Left ventricle myocardium superior (tissue), 1 donor: ENCODE data around the gene TNS1. TPM values are rescaled to one million over a fixed set of nuclear protein-coding genes. Genes with fewer than 3 reads are reported as not detected.

Source experiments
- ATAC-seq: fragments of 200-7000 bp; cut with Tn5 transposase; one replicate; pipeline ENCODE4 v1.9.1; 2020; ENCODE audit warnings: mild to moderate bottlenecking, moderate library complexity
- DNase-seq: peaks from one replicate; pipeline ENCODE4 v3.0.0-alpha.2; 2020
- intact Hi-C: fragments of 100-400 bp; cut with micrococcal nuclease; formaldehyde crosslinking; loops from one replicate; pipeline ENCODE4 v1.11.0; 2022
- total RNA-seq: library from RNA; stranded (reverse); fragmentation: NEBNext Ultra II Directional; extraction: Animal tissue kit (Norgen Biotek cat#: 25700); gene quantifications from one replicate; pipeline ENCODE4 v1.2.1, GENCODE V29; 2021
- donor health status: DM: no; HTN: yes; CAD: no; lungs with severe emphysema.

TNS1 gene
- total RNA-seq, 1 donor from 2014 or later, result 783 TPM

DNA sequence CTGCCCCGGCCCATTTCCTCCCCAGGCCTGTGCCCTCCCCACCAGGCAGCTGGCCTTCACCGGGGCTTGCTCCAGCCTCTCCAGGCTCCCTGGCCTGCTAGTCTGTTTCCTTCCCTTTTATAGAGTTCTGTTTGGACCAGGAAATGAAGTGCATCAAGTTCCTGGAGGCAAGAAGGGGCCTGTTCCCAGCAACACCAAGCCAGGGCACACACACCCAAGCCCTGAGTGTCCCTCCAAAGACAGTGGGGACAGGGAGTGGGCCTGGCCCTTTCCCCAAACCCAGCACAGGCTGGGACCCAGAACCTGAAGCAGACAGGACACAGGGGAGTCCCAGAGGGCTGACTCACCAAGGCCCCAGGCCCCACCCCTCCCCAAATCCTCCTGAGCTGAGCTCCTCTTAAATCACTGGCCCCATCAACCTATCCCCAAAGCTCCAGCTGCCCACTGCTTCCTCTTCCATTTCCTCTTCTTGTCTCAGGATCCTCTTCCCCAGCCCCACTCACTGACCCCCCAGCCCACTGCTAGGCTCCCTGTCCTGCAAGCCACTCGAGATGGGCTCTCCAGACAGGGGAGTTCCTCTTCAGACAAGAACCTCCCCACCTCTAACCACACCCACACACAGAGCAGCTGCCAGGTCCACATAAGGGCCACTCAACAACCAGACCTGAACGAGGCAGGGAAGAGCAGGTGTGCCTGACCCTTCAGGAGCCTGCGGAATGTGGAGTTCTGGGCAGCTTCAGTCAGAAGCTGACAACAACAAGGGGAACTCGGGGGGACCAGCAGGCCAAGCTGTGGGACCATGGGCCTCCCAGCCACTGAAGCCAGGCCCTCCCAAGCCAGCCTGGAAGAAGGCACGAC, 74.2 kb downstream of the TNS1 start:
- intact Hi-C loops, result no loop called here
- DNase-seq, result peak; percentile 68
- peak; percentile 30 for ATAC-seq

DNA sequence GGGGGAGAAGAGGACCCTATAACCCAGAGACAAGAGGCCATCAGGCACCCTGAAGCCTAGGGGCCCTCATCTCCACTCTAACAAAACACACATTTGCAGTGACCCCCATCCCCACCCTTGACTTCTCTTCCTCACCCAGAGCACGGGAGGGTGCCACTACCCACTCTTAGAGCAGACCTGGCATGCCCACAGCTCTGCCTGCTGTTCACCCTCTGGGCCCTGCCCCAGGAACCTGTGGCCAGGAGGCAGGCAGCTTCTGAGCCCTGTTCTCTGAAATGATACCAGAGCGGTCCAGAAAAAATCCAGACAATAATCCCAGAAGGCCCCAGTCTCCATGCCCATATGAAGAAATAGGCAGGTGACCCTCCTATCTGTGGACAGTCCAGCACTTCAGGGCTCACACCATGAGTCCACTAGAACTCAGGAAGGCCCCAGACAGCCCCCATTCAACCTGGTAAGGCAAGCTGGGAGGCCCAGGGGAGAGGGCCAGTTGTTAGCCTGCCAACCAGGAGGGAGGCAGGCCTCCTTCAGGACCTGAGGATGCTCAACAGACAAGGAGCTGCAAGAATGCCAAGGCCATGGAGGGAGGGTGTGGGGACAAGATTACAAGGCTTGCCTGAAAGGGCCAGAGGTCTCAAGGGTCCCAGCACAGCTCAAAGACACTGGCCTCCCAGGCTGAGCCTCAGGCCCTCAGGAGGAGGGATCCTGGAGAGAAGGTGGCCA, 75.0 kb downstream of the TNS1 start:
- ATAC-seq (peak; percentile 7), DNase-seq (peak; percentile 48)
- intact Hi-C loops, result no loop called here

DNA sequence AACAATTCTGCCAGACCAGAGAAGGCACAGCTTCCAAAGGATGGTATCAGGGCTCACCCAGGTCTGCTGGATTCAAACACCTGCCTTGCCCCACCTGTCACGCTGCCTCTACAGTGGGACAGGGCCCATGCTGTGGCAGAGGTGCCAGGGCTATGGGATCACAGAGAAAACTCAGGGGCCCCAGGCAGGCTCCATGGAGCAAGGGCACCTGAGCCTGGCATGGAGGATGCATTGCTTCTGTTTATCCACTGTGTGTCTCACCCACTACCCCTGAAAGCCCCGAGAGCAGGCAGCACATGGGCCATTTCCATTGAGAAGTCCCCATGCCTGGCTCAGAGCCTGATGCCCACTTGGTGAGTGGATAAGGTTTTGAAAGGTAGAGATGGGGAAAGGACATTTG, 76.0 kb downstream of the TNS1 start:
- DNase-seq (no peak), ATAC-seq (no peak)
- intact Hi-C loops, result no loop called here

DNA sequence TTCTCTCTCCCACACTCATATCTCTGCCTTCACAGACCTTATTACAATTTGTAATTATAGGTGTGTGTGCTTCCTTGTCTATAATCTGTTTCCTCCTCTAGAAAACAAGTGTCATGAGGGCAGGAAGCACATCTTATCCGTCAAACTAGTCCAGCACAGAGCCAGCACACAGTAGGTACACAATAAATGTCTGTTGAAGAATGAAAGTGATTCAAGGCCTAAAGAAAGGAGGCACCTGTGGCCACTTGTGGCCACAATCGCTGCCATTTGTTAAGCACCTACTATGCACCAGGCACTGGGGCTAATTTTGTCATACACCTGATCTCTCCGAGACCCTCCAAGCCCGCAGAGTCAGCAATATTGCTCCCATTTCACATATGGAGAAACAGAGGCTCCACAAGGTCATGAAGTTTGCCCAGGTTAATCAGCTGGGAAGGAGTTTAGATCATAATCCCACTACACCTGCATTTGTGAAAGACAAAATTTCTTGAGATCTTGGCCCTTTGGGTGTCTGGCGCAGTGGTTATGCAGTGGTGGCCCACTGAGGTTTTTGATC, 78.4 kb downstream of the TNS1 start:
- DNase-seq (no peak), ATAC-seq (no peak)
- intact Hi-C loops, result no loop called here

DNA sequence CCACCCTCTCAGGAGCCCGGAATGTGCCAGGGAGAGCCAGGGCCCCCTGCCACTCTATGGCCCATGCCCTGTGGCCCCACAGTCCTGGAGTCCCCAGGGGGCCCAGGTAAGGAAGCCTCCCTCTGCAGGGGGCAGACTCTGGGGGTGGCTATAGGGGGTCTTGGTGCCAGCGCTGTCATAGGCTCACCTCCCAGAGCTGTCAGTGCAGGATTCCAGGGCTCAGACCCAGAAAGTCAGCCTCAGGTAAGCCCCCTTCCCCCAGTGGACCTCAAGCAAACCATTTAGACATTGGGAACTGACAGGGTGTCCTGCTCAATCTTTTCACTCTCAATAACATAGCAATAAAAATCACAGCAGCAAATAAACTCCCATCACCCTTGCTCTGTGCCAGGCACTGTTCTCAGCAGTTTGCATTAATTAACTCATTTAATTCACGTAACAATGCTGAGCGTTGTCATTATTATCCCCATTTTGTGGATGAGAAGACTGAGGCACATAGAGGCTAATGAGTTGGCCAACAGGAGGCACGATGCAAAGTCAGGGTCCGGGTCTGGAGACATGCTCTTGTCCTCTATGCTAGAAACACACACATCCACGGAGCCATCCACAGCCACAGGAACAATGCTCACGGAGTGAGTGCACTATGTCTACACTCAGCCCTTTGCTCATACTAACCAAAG, 79.6 kb downstream of the TNS1 start:
- intact Hi-C loops, result no loop called here
- DNase-seq (no peak), ATAC-seq (no peak)

DNA sequence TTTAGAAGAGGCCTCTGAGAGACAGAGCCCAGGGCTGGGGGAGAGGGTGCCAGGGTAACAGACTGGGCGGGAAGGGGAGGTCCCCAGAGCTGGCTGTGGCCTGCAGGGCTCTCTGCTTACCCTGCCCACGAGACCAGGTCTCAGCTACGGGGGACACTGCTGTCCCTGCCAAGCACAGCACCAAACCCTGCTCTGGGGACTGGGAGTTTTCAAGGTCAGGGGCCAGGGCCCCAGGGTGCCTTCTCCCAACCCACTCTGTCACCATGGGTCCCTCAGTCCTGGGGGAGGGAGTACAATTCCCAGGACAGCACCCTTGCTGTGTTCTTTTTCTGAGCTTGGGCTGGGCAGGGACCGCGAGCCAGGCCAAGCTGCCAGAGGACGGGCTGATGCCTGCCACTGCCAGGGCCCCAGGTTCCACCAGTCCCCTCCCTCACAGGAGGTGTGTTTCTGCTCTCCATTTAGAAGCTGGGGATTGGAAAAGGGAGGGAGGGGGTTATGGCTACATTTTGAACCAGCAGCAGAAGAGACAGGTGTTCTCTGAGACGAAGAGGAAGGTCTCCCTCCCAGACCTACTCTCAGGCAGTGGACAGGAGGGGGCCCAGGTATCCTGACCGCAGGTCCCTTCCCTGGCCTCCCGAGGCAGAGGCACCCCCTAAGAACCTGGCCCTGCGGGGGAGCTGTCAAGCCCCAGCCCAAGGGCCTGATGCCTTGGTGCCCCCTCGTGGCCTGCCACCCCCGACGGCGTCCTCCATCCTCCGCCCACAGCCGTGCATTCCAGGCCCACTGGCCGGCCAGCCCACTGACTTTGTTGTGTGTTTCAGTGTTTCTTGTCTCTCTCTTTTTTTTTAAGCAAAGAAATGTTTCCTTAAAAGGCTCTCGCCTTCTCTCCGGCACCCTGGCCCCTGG, 80.4 kb downstream of the TNS1 start:
- ATAC-seq, result peak; percentile 68
- peak; percentile 82 for DNase-seq
- intact Hi-C loops, result no loop called here

DNA sequence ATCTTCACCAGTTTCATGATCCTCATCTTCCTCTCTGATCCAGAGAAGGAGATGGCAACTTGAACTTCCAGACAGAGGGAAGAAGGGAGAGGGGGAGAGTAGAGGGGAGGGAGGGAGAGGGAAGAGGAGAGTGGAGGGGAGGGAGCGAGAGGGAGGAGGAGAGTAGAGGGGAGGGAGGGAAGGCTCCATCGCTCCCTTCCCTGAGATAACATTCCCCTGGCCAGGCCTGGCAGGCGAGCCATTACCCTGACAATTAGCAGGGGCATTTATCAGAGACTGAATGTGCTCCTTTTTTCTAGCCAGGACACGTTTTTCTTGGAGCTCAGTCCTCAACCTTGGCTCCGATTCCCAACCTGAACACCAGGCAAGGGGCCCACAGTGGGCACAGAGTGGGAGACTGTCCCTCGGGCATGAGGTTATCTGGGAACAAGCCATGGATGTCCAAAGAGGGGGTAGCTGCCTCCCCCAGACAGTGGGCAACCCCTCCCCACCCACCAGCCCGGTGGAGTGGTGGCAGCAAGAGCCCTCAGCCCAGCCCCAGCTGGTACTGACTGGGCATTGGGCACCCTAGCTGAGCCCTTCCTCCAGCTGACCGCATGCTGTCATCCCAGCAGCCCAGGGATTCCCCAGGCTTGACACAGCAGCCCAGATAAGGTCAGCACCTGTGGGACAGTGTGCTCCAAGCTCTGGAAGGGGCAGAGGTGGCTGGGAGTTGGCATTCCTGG, 81.8 kb downstream of the TNS1 start:
- intact Hi-C loops, result no loop called here
- ATAC-seq, result peak; percentile 68
- DNase-seq, result peak; percentile 80

DNA sequence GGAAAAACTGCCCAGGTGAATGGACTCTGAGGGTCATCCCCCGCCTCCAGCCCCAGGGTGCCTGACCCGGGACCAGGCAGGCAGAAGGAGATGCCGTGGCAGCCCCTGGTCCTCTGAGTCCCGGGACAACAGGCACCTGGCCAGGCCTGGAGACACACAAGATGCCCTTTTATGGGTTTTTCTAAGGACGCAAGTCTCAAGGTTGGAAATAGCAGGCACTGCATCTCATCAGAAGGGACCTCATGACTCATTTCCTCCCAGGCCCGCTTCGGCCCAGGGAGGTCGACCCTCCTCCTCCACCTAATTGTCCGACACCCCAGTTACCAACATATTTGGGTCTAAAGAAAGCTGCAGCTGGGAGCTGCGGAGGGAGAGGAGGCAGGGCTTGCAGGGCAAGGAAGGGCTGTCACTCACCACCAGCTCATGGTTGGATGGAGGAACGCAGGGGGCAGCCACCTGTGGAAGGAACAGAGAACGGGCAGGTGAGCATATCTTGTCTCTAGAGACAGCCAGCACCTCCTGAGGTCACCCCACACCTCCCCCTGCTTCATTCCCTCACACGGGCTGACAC, 82.9 kb downstream of the TNS1 start:
- ATAC-seq (no peak), DNase-seq (peak; percentile 62)
- intact Hi-C loops, result no loop called here

DNA sequence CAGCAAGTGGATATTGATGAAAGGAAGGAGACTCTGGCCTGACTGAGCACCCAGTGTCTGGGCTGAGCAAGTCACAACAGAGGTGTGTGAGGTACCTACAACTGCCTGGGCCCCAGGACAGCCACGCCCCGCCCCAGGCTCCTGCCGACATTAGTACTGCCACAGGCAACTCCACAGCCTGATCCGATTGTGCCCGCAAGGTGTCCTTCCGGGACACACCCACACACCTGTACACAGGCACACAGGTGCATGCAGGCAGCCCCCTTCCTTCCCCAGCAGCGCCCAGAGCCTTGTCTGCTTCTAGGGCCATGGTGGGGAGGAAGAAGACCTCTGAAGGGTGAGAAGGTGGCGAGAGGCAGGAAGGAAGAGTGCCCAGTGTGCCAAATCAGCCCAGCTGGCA, 83.6 kb downstream of the TNS1 start:
- DNase-seq (peak; percentile 34), ATAC-seq (no peak)
- intact Hi-C loops, result no loop called here

DNA sequence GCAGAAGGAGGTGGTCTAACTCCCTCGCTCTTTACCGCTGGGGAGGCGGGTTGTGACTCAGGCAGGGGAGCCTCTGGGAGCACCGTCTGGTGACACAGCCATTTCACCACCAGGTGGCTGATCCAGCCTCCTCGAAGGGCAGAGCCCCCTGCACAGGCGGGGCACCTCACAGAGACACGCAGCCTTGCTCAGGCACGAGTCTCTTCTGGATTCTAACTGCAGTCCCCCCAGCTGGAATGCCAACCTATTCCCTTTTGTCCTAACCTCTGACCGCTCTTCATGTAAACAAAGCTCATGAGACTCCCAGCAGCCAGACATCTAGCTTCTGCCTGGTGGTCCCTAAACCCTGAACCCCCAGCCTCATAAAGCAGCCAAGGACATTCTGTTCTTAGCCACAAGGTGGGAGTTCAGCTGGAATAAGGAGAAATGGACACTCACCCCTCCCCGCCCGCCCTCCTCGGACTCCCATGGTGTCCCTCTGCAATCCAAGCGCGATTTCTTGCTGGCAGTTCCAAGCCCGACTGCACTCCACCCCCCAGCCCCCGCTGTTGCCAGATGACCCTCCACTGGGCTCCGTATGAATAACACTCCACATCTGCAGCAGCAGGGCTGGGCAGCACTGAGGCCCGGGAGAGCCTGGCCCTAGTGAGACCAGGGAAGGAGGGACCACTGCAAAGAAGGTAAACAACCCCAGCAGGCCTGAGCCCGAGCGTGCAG, 84.3 kb downstream of the TNS1 start:
- intact Hi-C loops, result no loop called here
- ATAC-seq (no peak), DNase-seq (peak; percentile 55)

DNA sequence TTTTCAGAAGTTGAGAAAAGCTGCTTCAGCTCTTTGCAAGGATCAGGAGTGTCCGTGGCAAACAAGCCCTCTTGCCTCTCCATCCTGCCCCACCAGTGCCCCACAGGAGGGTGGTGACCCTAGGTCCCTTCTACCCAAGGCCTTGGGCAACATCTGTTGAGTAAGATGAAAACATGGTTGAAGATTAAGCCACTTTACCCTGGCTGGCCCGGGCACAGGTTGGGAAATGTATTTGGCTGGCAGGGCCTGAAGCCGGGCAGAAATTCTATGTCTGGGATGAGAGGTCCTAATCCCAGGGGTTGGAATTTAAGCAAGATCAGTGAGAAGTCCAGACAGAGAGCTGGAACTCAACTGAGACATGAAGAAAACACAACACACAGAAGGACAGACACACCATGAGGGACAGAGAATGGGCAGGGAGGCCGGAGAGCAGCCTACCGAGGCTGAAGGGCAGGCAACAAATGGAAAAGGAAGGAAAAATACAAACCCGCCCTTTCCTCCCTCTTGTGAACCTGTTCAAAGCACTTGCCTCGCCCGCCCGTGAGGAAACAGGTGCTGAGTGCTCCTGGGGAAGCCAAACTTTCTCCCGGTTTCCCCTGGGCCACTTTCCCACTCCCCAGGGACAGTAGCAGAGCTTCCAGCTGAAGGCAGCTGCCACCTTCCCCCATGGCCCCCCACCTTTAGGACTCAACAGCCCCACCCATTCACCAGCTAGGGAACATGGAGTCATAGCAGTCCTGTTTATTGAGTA, 86.1 kb downstream of the TNS1 start:
- ATAC-seq (no peak), DNase-seq (peak; percentile 45)
- intact Hi-C loops, result no loop called here

DNA sequence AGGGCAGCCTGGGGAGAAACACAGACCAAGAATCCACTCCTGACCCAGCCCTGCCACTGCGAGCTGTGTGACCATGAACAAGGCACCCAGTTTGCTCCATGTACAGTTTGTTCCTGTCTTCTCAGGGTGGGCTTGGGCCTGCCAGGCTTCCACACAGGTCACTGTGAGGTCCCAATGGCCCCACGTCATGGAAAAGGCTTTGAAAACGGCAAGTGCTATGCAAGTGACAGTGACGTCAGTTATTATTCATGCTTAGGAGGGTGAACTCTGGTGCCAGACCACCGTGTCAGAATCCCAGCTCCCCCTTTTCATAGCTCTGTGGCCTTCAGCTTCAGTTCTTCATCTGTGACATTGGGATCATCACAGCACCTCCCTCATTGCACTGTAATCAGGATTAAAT, 87.1 kb downstream of the TNS1 start:
- ATAC-seq, result peak; percentile 11
- intact Hi-C loops, result no loop called here
- DNase-seq, result peak; percentile 56

DNA sequence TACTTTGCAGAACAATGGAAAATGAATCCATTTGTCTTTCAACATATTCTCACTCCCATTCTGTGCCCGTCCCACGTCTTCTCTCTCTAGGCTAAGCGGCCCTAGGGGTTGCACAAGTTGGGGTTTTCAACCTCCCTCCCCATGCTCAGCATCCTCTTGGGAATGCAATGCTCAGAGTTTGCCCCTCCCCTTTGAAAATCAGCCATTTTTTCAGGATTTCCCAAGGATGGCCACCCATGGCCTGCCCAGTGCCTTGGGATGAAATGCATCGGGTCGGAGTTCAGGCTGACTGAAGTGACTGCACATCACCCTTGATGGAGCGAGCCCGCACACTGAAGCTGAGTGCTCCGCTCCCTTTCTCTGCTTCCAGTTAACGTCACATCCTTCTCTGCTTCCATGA, 87.9 kb downstream of the TNS1 start:
- peak; percentile 29 for DNase-seq
- ATAC-seq, result no peak
- intact Hi-C loops, result no loop called here

DNA sequence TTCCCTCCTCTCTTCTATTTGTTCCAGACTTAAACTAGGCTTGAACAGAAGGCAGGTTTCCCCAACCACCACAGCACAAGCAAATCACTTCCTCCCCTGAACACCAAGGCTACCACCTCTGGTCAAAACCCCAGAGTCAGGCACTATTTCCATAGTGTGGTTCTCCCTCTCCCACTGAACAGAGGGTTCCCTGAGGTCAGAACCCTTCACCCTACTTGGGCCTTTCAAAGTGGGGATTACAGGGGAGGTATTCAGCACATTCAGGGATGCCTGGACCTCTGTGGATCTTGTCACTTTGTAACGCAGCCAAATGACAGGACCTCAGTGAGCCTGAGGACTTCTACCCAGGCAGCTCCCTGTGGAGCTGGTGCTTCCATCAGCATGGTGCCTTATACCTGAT, 88.7 kb downstream of the TNS1 start:
- intact Hi-C loops, result no loop called here
- no peak for DNase-seq
- no peak for ATAC-seq

DNA sequence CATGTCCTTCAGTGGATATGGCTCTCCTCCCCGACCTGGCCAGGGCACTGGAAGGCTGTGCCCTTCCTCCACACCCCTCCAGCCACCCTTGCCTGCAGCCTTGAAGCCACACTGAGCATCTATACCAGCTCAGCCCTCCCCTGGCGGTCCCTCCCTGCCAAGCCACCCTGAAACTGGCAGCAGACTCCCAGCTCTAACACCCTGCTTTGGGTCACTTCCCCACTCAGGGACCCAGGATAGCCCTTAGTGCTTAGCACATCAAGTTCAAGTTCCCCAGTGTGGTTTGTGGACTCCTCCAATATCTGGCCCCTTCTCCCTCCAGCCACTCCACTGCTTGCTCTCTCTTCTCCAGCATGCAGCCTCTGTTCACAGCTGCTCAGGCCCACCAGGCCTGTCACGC, 89.4 kb downstream of the TNS1 start:
- ATAC-seq, result peak; percentile 19

More for the DNA sequence above, 89.4 kb downstream of the TNS1 start:
- intact Hi-C loops, result no loop called here
- peak; percentile 60 for DNase-seq
